Measurements from ENCODE around the gene PARP6. TPM values are rescaled to one million over a fixed set of nuclear protein-coding genes. Genes with fewer than 3 reads are reported as not detected.

The PARP6 gene
- total and polyA plus RNA-seq, 4 donors: 4.3 to 15.3 (median 9.3) TPM

GRCh38 chr15:72230197-72231065 is 41.9 kb downstream of the PARP6 start (continued):
- TF ChIP-seq, protein P1, sequence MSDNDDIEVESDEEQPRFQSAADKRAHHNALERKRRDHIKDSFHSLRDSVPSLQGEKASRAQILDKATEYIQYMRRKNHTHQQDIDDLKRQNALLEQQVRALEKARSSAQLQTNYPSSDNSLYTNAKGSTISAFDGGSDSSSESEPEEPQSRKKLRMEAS (IDR thresholded peaks at IDR 0.05): no peak
- TF ChIP-seq, protein P2, sequence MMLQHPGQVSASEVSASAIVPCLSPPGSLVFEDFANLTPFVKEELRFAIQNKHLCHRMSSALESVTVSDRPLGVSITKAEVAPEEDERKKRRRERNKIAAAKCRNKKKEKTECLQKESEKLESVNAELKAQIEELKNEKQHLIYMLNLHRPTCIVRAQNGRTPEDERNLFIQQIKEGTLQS (IDR thresholded peaks at IDR 0.05): no peak
- TF ChIP-seq NR2F2 (IDR thresholded peaks at IDR 0.05): no peak
- TF ChIP-seq EGR1 (IDR thresholded peaks at IDR 0.05; ENCODE audit: low read depth in 2 of 2): no peak
- TF ChIP-seq SP1 (IDR thresholded peaks at IDR 0.05): no peak
- no peak for TF ChIP-seq FOXA1 (IDR thresholded peaks at IDR 0.05)
- no peak for TF ChIP-seq TAF1 (conservative IDR thresholded peaks at IDR 0.05)

DNA sequence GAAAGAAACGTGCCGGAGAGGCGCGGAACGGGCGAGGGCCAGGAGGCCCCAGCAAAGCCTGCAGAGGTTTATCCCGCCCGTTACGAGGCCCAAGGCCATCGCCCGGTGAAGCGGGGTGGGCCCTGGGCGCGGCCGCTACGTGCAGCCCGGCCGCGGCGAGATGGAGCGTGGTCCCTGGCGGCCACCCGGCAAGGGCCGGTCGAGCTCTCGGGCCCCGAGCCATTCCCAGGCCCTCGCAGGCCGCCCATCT is 42.5 kb downstream of the PARP6 start:
- Histone ChIP-seq H3K27me3 (ENCODE audit: control insufficient read depth in 4 of 4, insufficient read depth in 4 of 4, low read length in 3 of 4) (no peaks in the 10 kb centered on the region), H3K4me3 (ENCODE audit: low read depth in 1 of 3, low read length in 3 of 3) (peak overlapping the region; percentile 47 to 83 (median 65)), H3K27ac (ENCODE audit: low read depth in 1 of 2, low read length in 2 of 2) (peak overlapping the region; percentile 90 to 93), H3K36me3 (ENCODE audit: control insufficient read depth in 4 of 4, insufficient read depth in 3 of 4, low read depth in 1 of 4, low read length in 3 of 4) (no peaks in the 10 kb centered on the region), H3K9ac (ENCODE audit: low read depth in 1 of 2, low read length in 2 of 2) (peak overlapping the region in 1 of 2 donors; percentile 37), H3K9me3 (ENCODE audit: control insufficient read depth in 4 of 4, low read length in 3 of 4) (no peaks in the 10 kb centered on the region), H3K4me1 (ENCODE audit: control insufficient read depth in 4 of 4, insufficient read depth in 4 of 4, low read length in 3 of 4) (peaks cover 4 to 20% (median 14%) of the 10 kb centered on the region in 4 donors)
- WGBS: 4% methylated on average over 29 of the region's 29 CpGs
- TF ChIP-seq REST (IDR thresholded peaks at IDR 0.05) (no peak), HNF4A (conservative IDR thresholded peaks at IDR 0.05) (no peak), GABPA (IDR thresholded peaks at IDR 0.05 in 1 of 2, conservative IDR thresholded peaks at IDR 0.05 in 1 of 2) (no peak), TAF1 (conservative IDR thresholded peaks at IDR 0.05) (no peak), NR2F2 (IDR thresholded peaks at IDR 0.05) (no peak), RAD21 (IDR thresholded peaks at IDR 0.05) (no peak), EGR1 (IDR thresholded peaks at IDR 0.05; ENCODE audit: low read depth in 2 of 2) (no peak), HNF4G (IDR thresholded peaks at IDR 0.05) (no peak), ZBTB33 (IDR thresholded peaks at IDR 0.05) (no peak), RXRA (IDR thresholded peaks at IDR 0.05) (no peak), SP1 (IDR thresholded peaks at IDR 0.05) (no peak), JUND (IDR thresholded peaks at IDR 0.05) (no peak), YY1 (IDR thresholded peaks at IDR 0.05) (no peak), FOXA1 (IDR thresholded peaks at IDR 0.05) (no peak), FOXA2 (IDR thresholded peaks at IDR 0.05) (no peak)
- TF ChIP-seq, protein P3, sequence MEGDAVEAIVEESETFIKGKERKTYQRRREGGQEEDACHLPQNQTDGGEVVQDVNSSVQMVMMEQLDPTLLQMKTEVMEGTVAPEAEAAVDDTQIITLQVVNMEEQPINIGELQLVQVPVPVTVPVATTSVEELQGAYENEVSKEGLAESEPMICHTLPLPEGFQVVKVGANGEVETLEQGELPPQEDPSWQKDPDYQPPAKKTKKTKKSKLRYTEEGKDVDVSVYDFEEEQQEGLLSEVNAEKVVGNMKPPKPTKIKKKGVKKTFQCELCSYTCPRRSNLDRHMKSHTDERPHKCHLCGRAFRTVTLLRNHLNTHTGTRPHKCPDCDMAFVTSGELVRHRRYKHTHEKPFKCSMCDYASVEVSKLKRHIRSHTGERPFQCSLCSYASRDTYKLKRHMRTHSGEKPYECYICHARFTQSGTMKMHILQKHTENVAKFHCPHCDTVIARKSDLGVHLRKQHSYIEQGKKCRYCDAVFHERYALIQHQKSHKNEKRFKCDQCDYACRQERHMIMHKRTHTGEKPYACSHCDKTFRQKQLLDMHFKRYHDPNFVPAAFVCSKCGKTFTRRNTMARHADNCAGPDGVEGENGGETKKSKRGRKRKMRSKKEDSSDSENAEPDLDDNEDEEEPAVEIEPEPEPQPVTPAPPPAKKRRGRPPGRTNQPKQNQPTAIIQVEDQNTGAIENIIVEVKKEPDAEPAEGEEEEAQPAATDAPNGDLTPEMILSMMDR (IDR thresholded peaks at IDR 0.05; ENCODE audit: low read depth, low read length, missing input control): no peak
- TF ChIP-seq, protein P2 (IDR thresholded peaks at IDR 0.05): no peak
- TF ChIP-seq, protein P1 (IDR thresholded peaks at IDR 0.05): no peak
- no peak for DNase-seq (ENCODE audit: low spot score)

All from liver (tissue), 9 donors.